H1 (cell line): ENCODE results near the gene SHROOM4. TPM values are rescaled to one million over a fixed set of nuclear protein-coding genes. Genes with fewer than 3 reads are reported as not detected.

Experiments
- BCL11A ChIP-seq, 2 experiments: IDR thresholded peaks; one replicate each; pipeline ENCODE4 v1.6.1; 2011; ENCODE audit warnings: low read depth in 2 of 2, low read length in 2 of 2, mild to moderate bottlenecking in 2 of 2
- USF2 ChIP-seq: IDR thresholded peaks from 2 replicates; pipeline ENCODE4 v1.6.1; 2011; ENCODE audit warnings: low read length, improper control_type of control experiment
- polyA plus RNA-seq, 7 experiments: library from polyadenylated mRNA; depleted of rRNA in 3 of 7; stranded (reverse) in 5 of 7; unstranded in 2 of 7; fragments of >200 nt in 5 of 7; fragments of 200-250 nt in 2 of 7; gene quantifications; 1 replicate in 5 of 7; 2 replicates in 1 of 7; 4 replicates in 1 of 7; pipeline versions ENCODE4 v1.2.1 to v1.2.3, GENCODE V29; 2011 to 2013; ENCODE audit warnings: missing spikeins in 2 of 7, mixed read lengths in 2 of 7
- total RNA-seq: library from RNA; stranded (reverse); fragmentation: NEBNext Ultra II Directional; extraction: Animal tissue kit (Norgen Biotek cat#: 25700); gene quantifications from 2 replicates; pipeline ENCODE4 v1.2.1, GENCODE V29; 2021

The SHROOM4 gene
- total and polyA plus RNA-seq, 2 of the 8 experiments (the other 6 are each of a cell fraction or from before 2014, with no cell fraction given), result 1.6 to 5.6 TPM

- TF ChIP-seq USF2 (no peak), BCL11A (IDR thresholded peaks at IDR 0.05; ENCODE audit: low read depth in 2 of 2, low read length in 2 of 2) (no peak)
These were observed 45.2 kb downstream of the SHROOM4 start (continued) for GRCh38 chrX:50768801-50769200.
